HG03439 (cell line): ENCODE data around the gene OLFML1.
A peak's percentile ranks its signal among the peaks of the same experiment; 100 is the strongest.

Experiments
- ATAC-seq: cut with Tn5 transposase; IDR thresholded peaks from one replicate; pipeline ENCODE4 v1.9.1; 2021; ENCODE audit warnings: mild to moderate bottlenecking, moderate library complexity; ENCODE audit not compliant: unreplicated experiment

The OLFML1 gene

DNA sequence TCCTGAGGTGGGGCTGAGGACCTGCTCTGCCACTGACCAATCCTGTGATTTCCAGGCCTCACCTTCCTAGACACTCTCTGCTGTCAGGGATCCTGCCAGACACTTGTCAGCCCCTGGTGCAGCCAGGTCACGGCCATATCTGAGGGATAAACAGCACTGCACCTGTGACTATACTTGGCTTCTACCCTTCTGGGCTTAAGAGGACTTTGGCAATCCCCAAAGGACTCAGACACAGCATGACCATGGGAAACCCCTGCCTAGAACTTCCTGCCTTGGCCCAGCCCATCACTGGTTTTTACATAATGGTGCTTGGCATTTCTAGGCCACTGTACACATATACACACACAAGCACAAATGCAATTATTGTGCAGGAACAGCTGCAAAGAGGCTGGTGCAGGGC lies 11.6 kb upstream of the OLFML1 start:
- peak; percentile 81 for ATAC-seq

DNA sequence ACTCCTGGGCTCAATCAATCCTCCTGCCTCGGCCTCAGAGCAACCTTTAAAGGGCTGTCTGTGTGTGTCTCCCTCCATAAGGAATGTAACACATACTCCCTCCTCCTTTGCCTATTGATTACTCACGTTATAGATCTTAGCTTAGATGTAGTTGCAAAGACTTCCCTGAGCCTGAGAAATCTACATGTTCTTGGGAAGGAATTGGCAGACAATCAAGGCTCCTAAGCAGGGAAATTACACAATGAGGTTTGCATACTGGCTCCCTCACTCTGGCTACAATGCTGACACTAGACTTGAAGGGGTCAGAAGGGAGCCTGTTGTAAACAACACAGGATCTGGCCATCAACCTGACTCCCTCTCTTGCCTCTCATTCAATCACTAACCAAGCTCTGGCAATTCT lies 5.2 kb upstream of the OLFML1 start:
- ATAC-seq, result no peak

DNA sequence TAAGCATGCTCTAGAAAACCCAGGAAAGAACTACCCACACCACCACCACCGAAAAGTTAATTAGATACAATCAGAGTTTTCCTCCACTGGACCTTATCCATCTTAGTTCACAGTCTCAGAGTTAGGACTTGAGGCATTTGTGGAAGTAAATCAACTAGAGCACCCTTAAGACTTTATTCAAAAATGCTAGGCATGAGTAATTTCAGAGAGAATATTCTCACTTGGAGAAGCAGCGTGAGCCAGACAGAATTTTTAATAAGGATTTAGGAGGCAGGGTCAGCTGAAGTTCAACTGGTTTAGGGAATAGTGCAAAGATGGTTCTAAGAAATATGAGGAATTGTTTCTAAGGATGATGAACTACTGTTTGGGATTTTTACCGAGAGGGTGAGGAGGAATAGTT lies 1.2 kb upstream of the OLFML1 start:
- no peak for ATAC-seq

DNA sequence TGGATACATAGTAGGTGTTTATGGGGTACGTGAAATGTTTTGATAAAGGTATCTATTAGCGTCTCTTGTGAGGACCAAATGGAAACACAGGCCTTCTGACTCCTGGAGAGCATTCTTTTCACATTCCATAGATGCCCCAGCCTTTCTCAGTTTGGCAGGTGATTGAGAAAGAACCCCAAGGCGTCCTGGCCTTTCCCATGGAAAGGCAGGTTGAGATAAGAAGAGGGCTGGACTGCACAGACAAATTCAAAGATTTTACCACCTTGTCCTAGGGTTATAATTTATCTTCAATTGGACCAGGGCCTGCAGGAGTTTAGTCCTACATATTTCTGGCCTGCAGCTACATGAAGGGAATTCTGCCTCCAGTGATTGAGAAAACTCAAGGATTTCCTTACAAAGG lies 661 bp upstream of the OLFML1 start:
- no peak for ATAC-seq

DNA sequence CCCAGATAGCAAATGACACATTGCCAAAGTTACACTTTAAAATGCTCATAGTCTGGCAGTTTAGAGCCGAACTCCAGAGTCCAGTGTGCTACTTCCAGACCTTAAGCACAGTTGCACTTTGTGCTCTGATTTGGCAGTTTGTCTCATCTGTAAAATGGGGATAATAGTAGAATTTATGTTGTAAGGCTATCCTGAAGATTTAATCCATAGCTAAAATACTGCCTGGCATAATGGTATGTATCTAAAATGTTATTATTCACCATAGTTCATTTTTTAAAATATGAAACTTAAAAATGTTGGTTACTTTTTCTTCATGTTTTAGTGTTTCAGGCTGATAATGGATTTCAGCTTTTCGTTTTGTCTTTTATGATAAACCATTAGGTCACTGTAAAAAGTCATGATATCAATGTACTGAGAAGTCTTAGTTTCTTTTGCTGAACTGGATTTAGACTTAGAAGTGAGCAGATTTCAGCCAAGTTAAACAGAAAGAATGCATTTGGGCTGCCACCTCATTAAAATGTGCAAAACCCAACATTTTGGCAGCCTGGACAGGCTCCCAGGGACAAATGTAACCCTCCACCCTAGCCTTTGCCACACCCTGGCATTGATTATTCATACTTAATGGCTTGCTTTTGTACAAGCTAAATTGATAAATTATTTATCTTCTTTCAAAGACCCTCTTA lies 933 bp downstream of the OLFML1 start:
- no peak for ATAC-seq

DNA sequence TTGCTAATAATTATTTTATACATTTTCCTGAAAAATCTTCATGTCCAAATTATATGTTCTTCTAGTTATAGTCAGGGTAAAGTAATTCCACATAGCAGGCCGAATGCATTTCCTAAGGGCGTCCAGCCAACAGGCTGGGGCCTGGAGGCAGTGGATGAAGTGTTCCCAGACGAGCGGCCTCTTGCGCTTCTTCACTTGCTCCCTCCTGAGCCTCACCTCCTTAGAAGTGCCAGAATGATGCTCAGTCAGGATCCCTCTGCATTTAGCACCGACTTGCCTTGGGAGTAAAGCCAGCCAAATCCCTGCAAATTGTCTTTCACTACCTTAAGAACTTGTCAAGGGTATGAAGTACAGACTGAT lies 1.5 kb downstream of the OLFML1 start:
- no peak for ATAC-seq

DNA sequence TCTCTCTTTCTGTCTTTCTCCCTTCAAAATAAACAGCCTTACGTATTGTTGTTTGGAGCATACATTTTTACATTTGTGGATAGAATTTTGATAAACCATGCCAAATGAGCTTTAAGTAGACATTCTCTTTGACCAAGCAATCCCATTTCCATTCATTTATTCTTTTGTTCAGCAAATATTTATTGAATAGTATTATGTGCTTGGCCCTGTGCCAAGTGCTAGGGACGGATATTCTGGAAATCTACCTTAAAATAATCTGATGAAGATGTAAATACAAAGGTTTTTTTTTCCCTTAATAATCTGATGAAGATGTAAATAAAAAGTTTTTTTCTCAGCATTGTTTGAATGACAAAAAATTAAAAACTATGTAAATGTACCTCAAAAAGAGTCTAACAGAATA lies 2.1 kb downstream of the OLFML1 start:
- ATAC-seq, result no peak

DNA sequence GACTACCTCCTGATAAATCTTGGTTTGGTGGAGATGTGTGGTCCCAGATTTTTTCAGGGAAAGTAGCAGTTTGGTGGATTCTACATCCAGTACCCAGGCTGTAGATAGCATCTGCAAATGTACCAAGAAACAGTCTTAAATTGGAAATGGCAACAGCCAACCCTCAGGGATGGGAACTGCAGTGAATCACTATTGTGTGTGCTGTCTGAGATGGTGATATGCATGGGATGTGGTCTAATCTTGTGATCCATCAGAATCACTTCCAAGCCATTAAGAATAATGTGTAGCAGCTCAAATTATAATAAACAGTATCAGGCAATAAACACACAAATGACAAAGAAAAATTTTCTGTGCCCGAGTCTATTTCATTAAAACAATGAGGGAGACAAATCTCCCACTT lies 3.4 kb downstream of the OLFML1 start:
- ATAC-seq, result no peak

DNA sequence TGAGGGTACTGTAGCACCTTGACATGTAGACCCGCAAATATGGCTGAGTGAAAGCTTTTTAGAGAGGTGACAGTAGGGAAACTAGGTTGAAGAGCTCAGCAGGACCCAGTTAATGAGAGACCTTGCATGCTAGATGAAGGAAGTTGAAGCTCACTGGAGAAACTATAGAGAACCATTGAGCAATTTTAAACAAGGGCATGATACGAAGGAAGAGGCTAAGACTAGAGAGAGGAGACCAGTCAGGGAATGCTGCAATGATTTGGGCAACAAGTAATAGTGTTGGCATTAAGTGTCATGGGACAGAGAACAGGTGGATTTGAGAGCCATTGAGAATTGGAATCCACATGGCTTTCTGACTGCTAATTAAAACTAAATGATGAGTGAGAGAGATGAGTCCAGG lies 4.1 kb downstream of the OLFML1 start:
- no peak for ATAC-seq

DNA sequence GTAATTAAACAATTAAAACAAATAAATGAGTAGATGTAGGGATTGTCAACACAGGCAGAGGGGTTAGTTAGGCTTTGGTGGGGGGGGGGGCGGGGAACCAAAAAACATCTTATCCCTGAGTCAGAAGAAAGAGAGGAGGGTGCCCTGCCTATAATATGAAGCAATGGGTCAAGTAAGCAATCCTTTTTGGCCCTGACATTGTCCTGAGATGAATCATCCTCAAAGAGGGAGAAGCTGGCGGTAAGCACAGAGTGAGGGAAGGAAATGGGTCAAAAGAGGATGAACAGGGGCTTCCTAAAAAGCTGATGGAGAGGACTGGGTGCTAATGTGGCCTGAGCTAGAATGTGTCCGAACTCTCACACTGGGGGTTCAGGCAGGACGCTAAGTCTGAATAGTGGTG lies 4.7 kb downstream of the OLFML1 start:
- ATAC-seq, result no peak

DNA sequence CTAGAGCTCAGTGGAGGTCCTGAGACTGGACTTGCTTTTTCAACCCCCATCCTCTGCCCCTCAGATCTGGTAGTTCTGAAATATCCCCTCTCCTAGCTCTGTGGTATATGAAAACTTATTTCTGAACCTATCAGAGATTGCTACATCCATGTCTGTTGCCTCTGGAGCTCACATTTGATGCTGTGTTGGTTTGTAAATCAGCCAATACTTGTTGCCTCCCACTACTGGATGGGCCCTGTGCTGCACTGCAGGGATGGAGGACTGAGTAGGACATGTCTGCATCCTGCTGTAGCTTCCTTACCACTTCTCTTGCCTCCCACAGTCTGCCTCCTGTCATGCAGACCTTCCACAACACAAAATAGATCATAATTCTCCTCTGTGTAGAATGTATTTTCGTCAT lies 5.2 kb downstream of the OLFML1 start:
- no peak for ATAC-seq

DNA sequence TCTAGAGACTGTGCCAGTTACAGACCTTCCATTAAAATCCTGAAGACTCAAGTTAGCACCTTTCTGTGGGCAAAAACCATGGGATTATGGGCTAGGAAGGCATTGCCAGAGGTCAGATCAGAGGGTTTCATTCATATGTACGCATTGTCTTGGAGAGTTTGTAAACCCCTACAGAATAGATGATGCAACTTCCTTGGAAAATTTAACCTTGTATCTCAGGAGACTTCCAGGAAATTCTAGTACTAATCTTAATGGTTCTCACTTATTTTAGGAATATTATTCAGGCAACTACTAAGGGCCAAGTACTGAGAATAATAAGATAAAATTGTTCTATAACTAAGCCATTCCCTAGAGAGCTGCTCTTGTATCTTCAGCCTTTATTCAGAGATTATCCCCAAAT lies 6.9 kb downstream of the OLFML1 start:
- no peak for ATAC-seq

DNA sequence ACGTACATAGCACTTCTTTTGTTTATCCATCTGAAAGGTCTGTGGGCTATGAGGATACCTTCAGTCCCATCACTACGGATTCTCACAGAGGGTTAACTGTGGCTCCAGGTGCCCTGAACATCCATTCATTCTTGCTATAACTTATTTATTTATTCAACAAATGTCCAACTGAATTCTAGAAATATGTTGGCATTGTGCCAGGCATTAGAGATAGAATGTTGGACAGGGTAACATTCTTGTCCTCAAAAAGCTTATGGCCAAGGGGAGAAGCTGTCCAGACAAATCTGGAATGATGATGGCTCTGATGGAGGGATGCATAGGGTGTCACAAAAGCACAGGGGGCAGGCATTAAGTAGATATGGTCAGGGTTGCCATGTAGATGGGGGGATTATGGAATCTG lies 8.4 kb downstream of the OLFML1 start:
- ATAC-seq, result no peak

DNA sequence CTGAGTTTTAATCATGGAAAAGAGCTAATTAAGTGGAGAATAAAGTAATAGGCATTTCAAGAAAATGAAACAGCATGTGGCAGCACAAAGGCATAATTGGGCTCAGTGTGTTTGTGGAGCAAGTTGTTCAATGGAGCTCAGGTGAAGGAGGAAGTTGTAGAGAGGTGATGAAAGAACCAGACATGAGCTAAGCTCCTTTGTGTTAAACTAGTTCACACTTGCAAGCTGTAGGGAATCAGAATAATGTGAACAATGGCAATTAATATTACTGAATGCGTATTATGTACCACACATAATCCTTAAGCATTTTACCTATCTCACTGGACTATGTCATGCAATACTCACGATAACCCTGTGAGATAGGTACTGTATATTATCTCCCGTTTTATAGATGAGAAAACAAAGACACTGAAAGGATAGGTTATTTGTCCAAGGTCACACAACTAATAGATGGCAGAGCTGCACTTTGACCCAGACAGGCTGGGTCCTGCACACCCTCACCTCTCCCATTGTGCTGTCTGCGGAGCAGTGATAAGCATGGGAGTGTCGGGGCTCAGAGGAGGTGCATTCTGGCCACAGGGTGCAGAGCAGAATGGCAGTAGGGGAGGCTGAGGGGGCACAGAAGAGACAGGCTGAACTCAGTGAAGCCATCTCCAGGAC lies 8.9 kb downstream of the OLFML1 start:
- ATAC-seq, result no peak

DNA sequence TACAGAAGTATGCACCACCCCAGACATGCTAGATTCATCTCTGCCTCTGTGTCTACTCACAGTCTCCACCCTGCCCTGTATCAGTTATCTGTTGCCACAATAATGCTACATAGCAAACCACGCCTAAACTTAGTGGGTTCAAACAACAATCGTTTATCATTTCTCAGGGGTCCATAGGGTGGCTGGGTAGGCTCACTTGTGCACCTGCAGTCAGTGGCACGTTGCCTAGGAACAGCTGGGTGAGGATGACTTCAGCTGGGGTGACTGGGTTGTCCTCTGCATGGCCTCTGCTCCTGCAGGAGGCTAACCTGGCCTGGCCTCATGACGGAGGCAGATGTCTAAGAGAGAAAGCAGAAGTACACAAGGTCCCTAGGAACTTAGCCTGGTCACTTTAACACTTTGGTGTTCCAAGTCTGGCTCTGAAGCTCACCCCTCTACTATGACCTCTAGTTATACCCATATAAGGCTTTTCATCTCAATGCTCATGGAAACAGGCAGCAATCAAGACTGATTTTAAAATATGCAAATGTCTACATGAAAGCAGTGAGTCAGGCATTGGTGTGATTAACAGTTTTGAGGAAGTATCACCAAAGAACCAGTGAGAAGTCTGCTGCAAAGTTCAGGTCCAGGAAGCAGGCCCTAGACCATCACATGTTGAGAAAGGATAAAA lies 10.7 kb downstream of the OLFML1 start:
- ATAC-seq, result peak; percentile 91

DNA sequence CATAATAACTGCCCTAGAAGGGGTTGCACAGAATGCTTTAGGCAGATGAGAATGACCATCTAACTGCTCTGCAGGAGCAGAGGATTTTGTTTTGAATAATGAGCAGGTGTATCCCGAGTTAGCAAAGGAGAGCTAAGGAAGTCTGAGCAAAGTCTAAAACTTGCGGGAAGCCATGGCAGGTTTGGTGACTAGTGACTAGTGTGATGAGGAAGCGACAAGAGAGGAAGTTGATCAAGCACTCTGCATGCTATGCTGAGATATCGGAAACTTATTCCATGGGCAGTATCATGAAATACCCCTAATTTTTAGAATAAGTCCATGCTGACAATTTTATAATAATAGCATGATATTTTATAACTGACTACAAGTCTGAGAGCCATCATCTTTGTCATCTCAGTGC lies 12.9 kb downstream of the OLFML1 start:
- ATAC-seq, result no peak

DNA sequence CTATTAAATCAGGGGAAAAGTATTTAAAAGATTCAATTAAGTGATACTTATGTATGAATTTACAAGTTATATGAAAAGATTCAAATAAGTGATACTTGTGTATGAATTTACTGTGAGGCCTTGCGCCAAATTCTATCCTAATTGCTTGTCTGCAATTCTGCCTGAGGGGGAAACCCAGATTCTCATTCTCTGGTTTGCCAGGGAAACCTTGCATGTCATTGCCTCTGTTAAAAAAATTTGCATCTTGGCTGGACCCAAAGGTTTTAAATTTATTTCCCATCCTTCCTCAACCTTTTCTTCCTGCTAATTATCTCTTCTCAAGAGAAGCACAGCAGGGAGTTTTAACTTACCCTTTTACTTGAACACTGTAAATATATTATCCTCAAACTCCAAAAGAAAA lies 13.8 kb downstream of the OLFML1 start:
- no peak for ATAC-seq

DNA sequence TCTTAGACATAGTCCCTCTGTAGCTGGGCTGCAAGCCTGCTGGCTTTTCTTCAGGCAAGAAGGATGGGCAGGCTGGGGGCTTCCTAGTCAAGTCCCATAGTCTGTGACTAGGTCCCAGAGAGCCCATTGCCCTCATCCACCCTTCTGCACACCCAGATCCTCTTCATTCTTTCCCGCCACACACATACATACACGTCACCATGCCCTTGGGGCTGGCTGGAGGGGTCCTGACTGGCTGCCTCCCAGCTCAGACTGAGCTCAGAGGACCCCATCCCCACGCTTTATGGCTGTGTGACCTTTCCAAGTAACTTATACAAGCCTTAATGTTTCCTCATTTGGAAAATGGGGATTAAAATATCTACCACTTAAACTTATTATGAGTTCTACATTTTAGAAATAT lies 14.9 kb downstream of the OLFML1 start:
- ATAC-seq, result no peak

DNA sequence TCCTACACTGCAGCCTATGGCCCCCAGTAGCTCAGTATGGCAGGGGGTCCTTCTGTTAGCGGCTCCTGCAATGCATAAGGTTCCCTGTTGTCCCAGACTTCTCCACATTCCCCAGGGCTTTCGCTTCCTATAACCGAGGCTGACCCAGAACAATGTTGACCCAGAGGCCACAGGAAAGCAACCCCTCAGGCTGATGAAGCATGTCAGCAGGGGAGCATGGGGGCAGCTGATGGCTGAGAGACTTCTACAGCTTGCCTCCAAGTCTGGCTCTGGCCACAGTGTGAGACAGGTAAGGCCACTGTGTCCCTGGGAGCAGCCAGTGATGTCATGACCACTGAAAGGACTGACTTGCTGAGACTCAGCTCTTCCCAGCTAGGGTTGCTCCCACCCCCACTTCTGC lies 15.9 kb downstream of the OLFML1 start:
- no peak for ATAC-seq

DNA sequence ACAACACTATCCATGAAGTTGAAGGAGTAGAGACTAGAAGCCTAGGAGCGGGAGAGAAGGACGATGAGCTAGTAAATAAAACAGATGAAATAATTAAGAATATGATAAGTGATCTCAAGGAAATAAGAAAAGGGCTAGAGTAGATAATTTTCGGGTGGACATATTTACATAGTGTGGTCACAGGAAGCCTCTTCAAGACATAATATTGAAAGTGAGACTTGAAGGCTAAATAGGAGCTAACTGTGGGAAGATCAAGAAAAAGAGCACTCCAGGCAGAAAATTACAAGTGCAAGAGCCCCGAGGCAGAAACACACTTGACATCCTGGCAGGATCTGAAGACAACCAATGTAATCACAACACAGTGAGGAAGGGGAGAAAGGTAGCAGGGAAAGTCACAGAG lies 16.6 kb downstream of the OLFML1 start:
- ATAC-seq, result no peak

DNA sequence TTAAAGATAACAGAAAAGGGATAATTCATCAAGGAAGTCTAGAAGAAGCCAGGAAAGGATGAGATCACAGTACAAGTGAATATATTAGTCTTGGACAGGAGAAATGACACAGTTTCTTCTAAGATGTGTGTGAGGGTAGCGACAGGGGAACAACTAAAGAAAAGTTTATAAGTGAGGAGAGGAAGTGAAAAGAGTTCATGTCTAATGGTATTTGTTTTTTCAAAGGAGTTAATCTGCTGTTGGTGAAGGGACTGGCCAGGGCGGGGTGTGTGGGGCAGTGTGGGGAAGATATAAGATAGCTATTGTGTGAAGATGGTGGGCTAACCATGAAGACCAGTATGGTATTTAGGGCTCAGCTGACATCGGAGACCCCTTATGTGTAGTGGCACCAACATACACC lies 20.9 kb downstream of the OLFML1 start:
- ATAC-seq, result no peak

DNA sequence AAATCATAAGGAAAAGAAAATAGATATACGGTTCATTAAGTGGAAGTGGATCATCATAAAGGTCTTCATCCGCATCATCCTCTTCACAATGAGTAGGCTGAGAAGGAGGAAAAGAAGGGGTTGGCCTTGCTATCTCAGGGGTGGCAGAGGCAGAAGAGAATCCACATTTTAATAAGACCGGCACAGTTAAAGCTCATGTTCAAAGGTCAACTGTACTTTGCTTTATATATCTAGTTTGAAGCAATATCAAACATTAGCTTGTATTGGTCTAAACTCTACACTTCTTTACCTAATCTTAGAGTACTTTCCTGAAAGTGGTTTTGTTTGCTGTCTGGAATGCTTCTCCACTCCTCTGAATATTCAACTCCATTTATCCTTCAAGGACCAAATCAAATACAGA lies 22.8 kb downstream of the OLFML1 start:
- no peak for ATAC-seq

DNA sequence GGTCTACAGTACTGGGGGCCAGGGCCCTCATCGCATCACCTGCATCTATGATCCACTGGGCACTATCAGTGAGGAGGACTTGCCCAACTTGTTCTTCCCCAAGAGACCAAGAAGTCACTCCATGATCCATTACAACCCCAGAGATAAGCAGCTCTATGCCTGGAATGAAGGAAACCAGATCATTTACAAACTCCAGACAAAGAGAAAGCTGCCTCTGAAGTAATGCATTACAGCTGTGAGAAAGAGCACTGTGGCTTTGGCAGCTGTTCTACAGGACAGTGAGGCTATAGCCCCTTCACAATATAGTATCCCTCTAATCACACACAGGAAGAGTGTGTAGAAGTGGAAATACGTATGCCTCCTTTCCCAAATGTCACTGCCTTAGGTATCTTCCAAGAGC lies 24.7 kb downstream of the OLFML1 start:
- no peak for ATAC-seq
